HFFc6 (cell line): ENCODE results near the gene TMEM50B. TPM values are rescaled to one million over a fixed set of nuclear protein-coding genes. Genes with fewer than 3 reads are reported as not detected.

Experiments
- DNase-seq: peaks from one replicate; pipeline ENCODE4 v3.0.0-alpha.2; 2018
- H3K27ac Mint-ChIP-seq: 2 replicates; pipeline ENCODE4 v1.8.0; 2020; ENCODE audit warnings: mild to moderate bottlenecking, mixed read lengths
- H3K27me3 Mint-ChIP-seq: 2 replicates; pipeline ENCODE4 v1.8.0; 2021; ENCODE audit warnings: mild to moderate bottlenecking, moderate library complexity, mixed read lengths; ENCODE audit not compliant: insufficient read depth
- H3K36me3 Mint-ChIP-seq: 2 replicates; pipeline ENCODE4 v1.8.0; 2021; ENCODE audit warnings: low read depth, mixed read lengths
- H3K4me1 Mint-ChIP-seq: 2 replicates; pipeline ENCODE4 v1.8.0; 2020; ENCODE audit warnings: low read depth, mixed read lengths
- H3K4me3 Mint-ChIP-seq: 2 replicates; pipeline ENCODE4 v1.8.0; 2020; ENCODE audit warnings: mild to moderate bottlenecking, moderate library complexity, mixed read lengths
- H3K9me3 Mint-ChIP-seq: 2 replicates; pipeline ENCODE4 v1.8.0; 2020; ENCODE audit warnings: mild to moderate bottlenecking, mixed read lengths
- CTCF ChIP-seq: fragments of 200-600 bp; sonication (generic); IDR thresholded peaks from 2 replicates; pipeline ENCODE4 v1.5.0; 2021; ENCODE audit warnings: antibody characterized with exemption, mild to moderate bottlenecking
- total RNA-seq, 6 experiments: library from RNA; stranded (reverse); fragmentation: NEBNext Ultra II Directional; extraction: Animal tissue kit (Norgen Biotek cat#: 25700); gene quantifications; 2 replicates in 1 of 6; 3 replicates in 5 of 6; pipeline ENCODE4 v1.2.3, GENCODE V29; 2021

TMEM50B gene
- total RNA-seq, 6 experiments from 2014 or later, result 22.9 to 30.3 (median 24.5) TPM

- no peak for TF ChIP-seq CTCF
- Mint-ChIP-seq H3K27me3 (no peaks in the 10 kb centered on the region), H3K4me3 (no peak overlapping the region), H3K36me3 (no peaks in the 10 kb centered on the region), H3K4me1 (peaks cover 21% of the 10 kb centered on the region), H3K27ac (no peak overlapping the region), H3K9me3 (no peaks in the 10 kb centered on the region)
- DNase-seq, result no peak
Observed at GRCh38 chr21:33444499-33444898, 35.3 kb downstream of the TMEM50B start.

- H3K27ac Mint-ChIP-seq, result no peak overlapping the region; the same call in 1 of the 2 replicates
- peaks cover 21% of the 10 kb centered on the region for H3K4me1 Mint-ChIP-seq
- DNase-seq, result no peak
- H3K4me3 Mint-ChIP-seq, result no peak overlapping the region
- H3K27me3 Mint-ChIP-seq, result no peaks in the 10 kb centered on the region
- H3K36me3 Mint-ChIP-seq, result no peaks in the 10 kb centered on the region
- TF ChIP-seq CTCF, result no peak
- H3K9me3 Mint-ChIP-seq, result no peaks in the 10 kb centered on the region
Observed at GRCh38 chr21:33443194-33443593, 36.6 kb downstream of the TMEM50B start.

- Mint-ChIP-seq H3K4me1 (peaks cover 21% of the 10 kb centered on the region), H3K4me3 (peak overlapping the region; percentile 21; the same call in 1 of the 2 replicates), H3K36me3 (no peaks in the 10 kb centered on the region), H3K27me3 (no peaks in the 10 kb centered on the region; the same call in 1 of the 2 replicates), H3K27ac (peak overlapping the region; percentile 87), H3K9me3 (no peaks in the 10 kb centered on the region)
- TF ChIP-seq CTCF, result no peak
- peak; percentile 65 for DNase-seq
Observed at GRCh38 chr21:33441489-33442477, 38.0 kb downstream of the TMEM50B start.

DNA sequence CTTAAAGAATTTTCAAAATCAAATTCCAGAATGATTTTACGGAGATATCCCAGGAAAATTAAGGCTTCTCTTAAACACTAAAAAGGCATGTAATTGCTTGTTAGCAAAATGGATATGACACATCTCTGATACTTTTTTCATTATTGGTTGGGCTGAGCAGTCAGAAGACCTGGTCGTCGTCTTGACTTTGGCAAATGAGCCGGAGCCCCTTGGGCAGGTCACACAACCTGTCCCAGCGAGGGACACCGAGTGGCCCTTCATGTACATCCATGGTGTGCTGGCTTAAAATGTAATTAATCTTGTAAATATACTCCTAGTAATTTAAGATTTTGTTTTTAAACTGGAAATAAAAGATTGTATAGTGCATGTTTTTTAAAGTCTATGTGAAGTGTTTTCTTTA lies 42.6 kb downstream of the TMEM50B start:
- no peak for TF ChIP-seq CTCF
- no peak overlapping the region for H3K4me3 Mint-ChIP-seq
- DNase-seq, result no peak
- H3K36me3 Mint-ChIP-seq, result peaks cover 24% of the 10 kb centered on the region
- peaks cover 37% of the 10 kb centered on the region for H3K4me1 Mint-ChIP-seq
- no peaks in the 10 kb centered on the region for H3K9me3 Mint-ChIP-seq
- no peaks in the 10 kb centered on the region; the same call in 1 of the 2 replicates for H3K27me3 Mint-ChIP-seq
- H3K27ac Mint-ChIP-seq, result no peak overlapping the region

GRCh38 chr21:33434770-33435360 lies 44.9 kb downstream of the TMEM50B start:
- H3K27ac Mint-ChIP-seq, result peak overlapping the region; percentile 84
- peaks cover 25% of the 10 kb centered on the region for H3K4me1 Mint-ChIP-seq
- H3K36me3 Mint-ChIP-seq, result peaks cover 26% of the 10 kb centered on the region
- no peak for TF ChIP-seq CTCF
- H3K27me3 Mint-ChIP-seq, result no peaks in the 10 kb centered on the region; the same call in 1 of the 2 replicates
- DNase-seq, result peak; percentile 92
- peak overlapping the region; percentile 59 for H3K4me3 Mint-ChIP-seq
- no peaks in the 10 kb centered on the region for H3K9me3 Mint-ChIP-seq
